GM20431 (cell line): ENCODE measurements around the gene PCDH12.

Experiments
- in situ Hi-C: fragments of 300-500 bp; cut with MseI, MboI; formaldehyde crosslinking; loops from one replicate; pipeline ENCODE4 v1.15.0; 2020; ENCODE audit warnings: low sequenced_read_pairs; ENCODE audit not compliant: unreplicated experiment

PCDH12 gene

GRCh38 chr5:141968914-141969608 lies 11.1 kb upstream of the PCDH12 start, which contains the start of gene RNF14:
RNF14 (plus strand) TSS chr5:141969105; CDS start chr5:141973589, 4,484 bp downstream.
- in situ Hi-C loops, result no loop called here

- in situ Hi-C loops, result no loop called here
These were observed 8.9 kb upstream of the PCDH12 start for GRCh38 chr5:141966963-141967333.

GRCh38 chr5:141966275-141966962 lies 8.4 kb upstream of the PCDH12 start:
- in situ Hi-C loops, result no loop called here

- in situ Hi-C loops, result no loop called here
These were observed 7.1 kb upstream of the PCDH12 start for GRCh38 chr5:141965071-141965470.

- in situ Hi-C loops, result no loop called here
These were observed 5.7 kb upstream of the PCDH12 start for GRCh38 chr5:141963701-141964100.

- in situ Hi-C loops, result no loop called here
These were observed 3.5 kb upstream of the PCDH12 start for GRCh38 chr5:141961466-141961865.

GRCh38 chr5:141960449-141961323 lies 2.7 kb upstream of the PCDH12 start:
- in situ Hi-C loops, result no loop called here

- in situ Hi-C loops, result no loop called here
These were observed 2.0 kb upstream of the PCDH12 start for GRCh38 chr5:141960018-141960417.

GRCh38 chr5:141958546-141959172 lies 657 bp upstream of the PCDH12 start:
- in situ Hi-C loops, result loop anchor here (10.0 kb wide), 1 partner anchor 264 kb away; no protein-coding TSS in a partner anchor

GRCh38 chr5:141957367-141957996 lies 520 bp downstream of the PCDH12 start:
- in situ Hi-C loops, result loop anchor here (10.0 kb wide), 1 partner anchor 263 kb away; no protein-coding TSS in a partner anchor

GRCh38 chr5:141954194-141954593 lies 3.8 kb downstream of the PCDH12 start:
- in situ Hi-C loops, result loop anchor here (10.0 kb wide), 1 partner anchor 259 kb away; no protein-coding TSS in a partner anchor

- in situ Hi-C loops, result loop anchor here (10.0 kb wide), 1 partner anchor 257 kb away; no protein-coding TSS in a partner anchor
These were observed 6.0 kb downstream of the PCDH12 start for GRCh38 chr5:141952020-141952419.

GRCh38 chr5:141951332-141951781 lies 6.6 kb downstream of the PCDH12 start:
- in situ Hi-C loops, result loop anchor here (10.0 kb wide), 1 partner anchor 257 kb away; no protein-coding TSS in a partner anchor

GRCh38 chr5:141950207-141951005 lies 7.6 kb downstream of the PCDH12 start:
- in situ Hi-C loops, result loop anchor here (10.0 kb wide), 1 partner anchor 256 kb away; no protein-coding TSS in a partner anchor

GRCh38 chr5:141949511-141949910 lies 8.5 kb downstream of the PCDH12 start:
- in situ Hi-C loops, result no loop called here

- in situ Hi-C loops, result no loop called here
These were observed 9.2 kb downstream of the PCDH12 start for GRCh38 chr5:141948812-141949211.

GRCh38 chr5:141947316-141947715 lies 10.7 kb downstream of the PCDH12 start:
- in situ Hi-C loops, result no loop called here

- in situ Hi-C loops, result no loop called here
These were observed 12.4 kb downstream of the PCDH12 start for GRCh38 chr5:141945511-141946051.
